ENCODE results near the gene OPCML. TPM values are rescaled to one million over a fixed set of nuclear protein-coding genes. Genes with fewer than 3 reads are reported as not detected.

The OPCML gene
- total and polyA plus RNA-seq, 2 donors from 2014 or later, result 0.77 to 1.1 TPM

DNA sequence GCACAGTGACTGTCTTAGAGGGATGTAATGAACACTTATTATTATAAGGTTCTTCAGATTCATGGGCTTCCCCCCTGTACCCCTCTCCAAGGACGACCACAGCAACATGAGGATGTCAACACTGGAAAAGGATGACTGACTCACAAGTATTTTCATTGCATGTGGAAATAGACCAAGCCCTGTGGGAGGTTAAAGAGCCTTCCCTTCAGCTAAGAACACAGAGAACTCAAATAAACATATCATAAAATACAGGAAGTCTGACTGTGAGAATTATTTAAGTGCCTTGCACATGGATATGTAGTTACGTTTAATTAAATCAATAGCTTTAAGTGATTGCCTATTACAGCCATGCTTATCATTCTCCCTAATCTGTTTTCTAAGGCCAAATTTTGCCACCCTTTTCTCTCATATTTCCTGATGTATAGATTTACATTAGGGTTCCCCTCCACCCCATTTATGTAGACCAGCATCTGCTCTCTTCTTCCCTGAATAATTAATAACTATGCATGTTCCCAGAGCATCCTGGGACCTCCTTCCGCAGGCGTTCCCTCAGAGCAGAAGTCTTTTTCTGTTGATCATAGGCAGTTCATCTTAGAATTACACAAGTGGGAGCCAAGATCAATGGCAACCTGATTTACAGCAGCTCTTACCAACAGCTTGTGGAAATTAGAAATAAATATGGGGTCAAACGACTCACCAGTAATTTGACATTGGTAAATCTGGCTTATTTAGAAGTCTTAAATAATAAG, 226.9 kb downstream of the OPCML start:
- H3K27ac ChIP-seq (ENCODE audit: low read depth in 2 of 2, low read length in 2 of 2), result no peak overlapping the region
- no peaks in the 10 kb centered on the region for H3K4me1 ChIP-seq (ENCODE audit: control insufficient read depth in 2 of 3, insufficient read depth in 2 of 3, low read depth in 1 of 3, low read length in 3 of 3)
- no peak overlapping the region for H3K4me3 ChIP-seq (ENCODE audit: low read length in 3 of 3)
- no peaks in the 10 kb centered on the region for H3K36me3 ChIP-seq (ENCODE audit: control insufficient read depth in 2 of 3, insufficient read depth in 3 of 3, low read length in 3 of 3)
- intact Hi-C loops (cut with DNase I), result no loop called here
- no peaks in the 10 kb centered on the region for H3K27me3 ChIP-seq (ENCODE audit: control insufficient read depth, insufficient read depth, low read length)
- no peak overlapping the region for H3K9ac ChIP-seq (ENCODE audit: low read length in 3 of 3)
- TF ChIP-seq, protein P1, sequence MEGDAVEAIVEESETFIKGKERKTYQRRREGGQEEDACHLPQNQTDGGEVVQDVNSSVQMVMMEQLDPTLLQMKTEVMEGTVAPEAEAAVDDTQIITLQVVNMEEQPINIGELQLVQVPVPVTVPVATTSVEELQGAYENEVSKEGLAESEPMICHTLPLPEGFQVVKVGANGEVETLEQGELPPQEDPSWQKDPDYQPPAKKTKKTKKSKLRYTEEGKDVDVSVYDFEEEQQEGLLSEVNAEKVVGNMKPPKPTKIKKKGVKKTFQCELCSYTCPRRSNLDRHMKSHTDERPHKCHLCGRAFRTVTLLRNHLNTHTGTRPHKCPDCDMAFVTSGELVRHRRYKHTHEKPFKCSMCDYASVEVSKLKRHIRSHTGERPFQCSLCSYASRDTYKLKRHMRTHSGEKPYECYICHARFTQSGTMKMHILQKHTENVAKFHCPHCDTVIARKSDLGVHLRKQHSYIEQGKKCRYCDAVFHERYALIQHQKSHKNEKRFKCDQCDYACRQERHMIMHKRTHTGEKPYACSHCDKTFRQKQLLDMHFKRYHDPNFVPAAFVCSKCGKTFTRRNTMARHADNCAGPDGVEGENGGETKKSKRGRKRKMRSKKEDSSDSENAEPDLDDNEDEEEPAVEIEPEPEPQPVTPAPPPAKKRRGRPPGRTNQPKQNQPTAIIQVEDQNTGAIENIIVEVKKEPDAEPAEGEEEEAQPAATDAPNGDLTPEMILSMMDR (IDR thresholded peaks at IDR 0.05; ENCODE audit: borderline replicate concordance, extremely low read depth, insufficient read depth), result no peak
- DNase-seq (no peak), FAIRE-seq (no peak)
- H3K9me3 ChIP-seq (ENCODE audit: control insufficient read depth in 2 of 3, insufficient read depth in 1 of 3, low read length in 3 of 3), result peaks cover 0 to 4% (median 0%) of the 10 kb centered on the region in 3 donors

DNA sequence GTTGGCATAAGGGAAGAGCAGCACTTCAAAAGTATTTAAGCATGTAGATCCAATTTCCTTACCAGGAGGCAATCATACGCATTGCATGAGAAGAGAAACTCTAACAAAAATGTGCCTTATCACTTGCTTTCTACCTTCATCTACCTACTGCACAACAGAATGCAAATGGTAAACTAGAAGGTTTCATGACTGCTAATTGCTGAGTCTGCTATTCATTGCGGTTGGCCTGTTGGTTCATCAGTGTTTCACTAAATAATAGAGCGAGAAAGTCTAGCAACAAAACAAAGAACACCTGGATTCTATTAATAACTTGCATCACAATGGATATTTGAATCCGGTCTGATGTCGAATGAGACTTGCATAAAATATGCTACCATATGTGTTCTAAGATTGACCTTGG, 229.0 kb downstream of the OPCML start:
- FAIRE-seq (no peak), DNase-seq (no peak)
- Histone ChIP-seq H3K4me3 (ENCODE audit: low read length in 3 of 3) (no peak overlapping the region), H3K9me3 (ENCODE audit: control insufficient read depth in 2 of 3, insufficient read depth in 1 of 3, low read length in 3 of 3) (peaks cover 0 to under 1% (median 0%) of the 10 kb centered on the region in 3 donors), H3K27ac (ENCODE audit: low read depth in 2 of 2, low read length in 2 of 2) (no peak overlapping the region), H3K36me3 (ENCODE audit: control insufficient read depth in 2 of 3, insufficient read depth in 3 of 3, low read length in 3 of 3) (no peaks in the 10 kb centered on the region), H3K9ac (ENCODE audit: low read length in 3 of 3) (no peak overlapping the region), H3K4me1 (ENCODE audit: control insufficient read depth in 2 of 3, insufficient read depth in 2 of 3, low read depth in 1 of 3, low read length in 3 of 3) (no peaks in the 10 kb centered on the region), H3K27me3 (ENCODE audit: control insufficient read depth, insufficient read depth, low read length) (no peaks in the 10 kb centered on the region)
- intact Hi-C loops (cut with DNase I), result no loop called here
- TF ChIP-seq, protein P1 (IDR thresholded peaks at IDR 0.05; ENCODE audit: borderline replicate concordance, extremely low read depth, insufficient read depth), result no peak

DNA sequence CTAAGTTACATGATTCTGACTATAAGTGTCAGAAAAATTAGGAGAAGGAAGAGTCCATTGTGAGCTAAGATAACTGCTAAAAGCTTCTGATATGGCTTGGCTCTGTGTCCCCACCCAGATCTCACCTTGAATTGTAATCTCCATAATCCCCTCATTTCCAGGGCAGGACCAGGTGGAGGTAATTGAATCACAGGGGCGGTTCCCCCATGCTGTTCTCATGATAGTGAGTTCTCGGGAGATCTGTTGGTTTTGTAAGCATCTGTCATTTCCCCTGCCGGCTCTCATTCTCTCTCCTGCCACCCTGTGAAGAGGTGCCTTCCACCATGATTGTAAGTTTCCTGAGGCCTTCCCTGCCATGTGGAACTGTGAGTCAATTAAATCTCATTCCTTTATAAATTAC, 230.2 kb downstream of the OPCML start:
- no peak overlapping the region for H3K4me3 ChIP-seq (ENCODE audit: low read length in 3 of 3)
- no peaks in the 10 kb centered on the region for H3K27me3 ChIP-seq (ENCODE audit: control insufficient read depth, insufficient read depth, low read length)
- intact Hi-C loops (cut with DNase I), result no loop called here
- DNase-seq (no peak), FAIRE-seq (no peak)
- H3K9ac ChIP-seq (ENCODE audit: low read length in 3 of 3), result no peak overlapping the region
- H3K9me3 ChIP-seq (ENCODE audit: control insufficient read depth in 2 of 3, insufficient read depth in 1 of 3, low read length in 3 of 3), result no peaks in the 10 kb centered on the region
- no peaks in the 10 kb centered on the region for H3K36me3 ChIP-seq (ENCODE audit: control insufficient read depth in 2 of 3, insufficient read depth in 3 of 3, low read length in 3 of 3)
- TF ChIP-seq, protein P1 (IDR thresholded peaks at IDR 0.05; ENCODE audit: borderline replicate concordance, extremely low read depth, insufficient read depth), result no peak
- H3K4me1 ChIP-seq (ENCODE audit: control insufficient read depth in 2 of 3, insufficient read depth in 2 of 3, low read depth in 1 of 3, low read length in 3 of 3), result no peaks in the 10 kb centered on the region
- H3K27ac ChIP-seq (ENCODE audit: low read depth in 2 of 2, low read length in 2 of 2), result no peak overlapping the region

All from kidney (tissue), 14 donors.